ENCODE results near the gene UXT.

The UXT gene

DNA sequence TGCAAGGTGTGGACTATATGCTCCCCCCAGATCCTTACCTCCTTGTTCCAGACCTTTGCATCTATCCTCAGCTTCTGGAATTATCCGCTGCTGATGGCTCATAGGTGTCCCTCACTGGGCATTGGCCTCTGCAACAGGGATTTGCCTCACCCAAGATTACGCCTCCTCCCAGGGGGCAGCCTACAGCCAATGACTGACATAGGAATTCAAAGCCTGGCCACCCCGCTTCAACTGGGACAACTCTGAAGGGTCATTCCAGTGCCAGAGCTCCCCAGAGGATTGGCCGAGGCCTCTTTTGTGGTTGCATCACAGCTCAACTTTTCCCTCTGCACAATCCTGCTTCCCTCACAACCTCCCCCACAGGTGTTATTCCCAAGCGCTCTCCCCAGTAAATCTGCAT lies 44.4 kb downstream of the UXT start:
- H3K9me3 ChIP-seq (ENCODE audit: insufficient read depth, low read length), result no peaks in the 10 kb centered on the region
- no peaks in the 10 kb centered on the region for H3K4me1 ChIP-seq (ENCODE audit: insufficient read depth, insufficient read length)
- H3K9ac ChIP-seq (ENCODE audit: insufficient read length, low read depth), result no peak overlapping the region
- no peaks in the 10 kb centered on the region for H3K36me3 ChIP-seq (ENCODE audit: insufficient read depth, insufficient read length, low read length)
- no peak for DNase-seq (ENCODE audit: low read depth, low spot score)
- peaks cover 19% of the 10 kb centered on the region for H3K27me3 ChIP-seq (ENCODE audit: insufficient read depth, insufficient read length)
- TF ChIP-seq SUZ12 (IDR thresholded peaks at IDR 0.05; ENCODE audit: extremely low read depth, insufficient read depth, insufficient read length) (no peak), ZNF274 (IDR thresholded peaks at IDR 0.05; ENCODE audit: low read depth, low read length) (no peak), YY1 (IDR thresholded peaks at IDR 0.05; ENCODE audit: insufficient read depth, insufficient read length) (no peak)
- no peak overlapping the region for H3K4me3 ChIP-seq (ENCODE audit: insufficient read length, low read depth)

DNA sequence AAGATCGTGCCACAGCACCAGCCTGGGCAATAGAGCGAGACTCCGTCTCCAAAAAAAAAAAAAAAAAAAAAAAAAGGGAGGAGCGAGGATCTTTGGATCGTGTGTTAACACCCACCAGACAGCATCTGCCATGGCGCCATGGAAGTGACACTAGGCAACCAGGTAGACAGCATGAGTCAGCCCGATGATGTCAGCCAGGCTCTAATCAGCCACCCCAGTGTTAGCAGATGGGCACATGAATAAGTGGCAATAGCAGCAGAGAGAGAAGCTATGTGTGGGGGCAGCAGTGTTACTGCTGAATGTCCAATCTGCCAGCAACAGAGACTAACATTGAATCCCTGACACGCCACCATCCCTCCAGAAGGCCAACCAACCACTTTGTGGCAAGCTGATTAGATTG lies 45.9 kb downstream of the UXT start:
- Histone ChIP-seq H3K36me3 (ENCODE audit: insufficient read depth, insufficient read length, low read length) (no peaks in the 10 kb centered on the region), H3K4me3 (ENCODE audit: insufficient read length, low read depth) (no peak overlapping the region), H3K4me1 (ENCODE audit: insufficient read depth, insufficient read length) (peaks cover 5% of the 10 kb centered on the region), H3K9ac (ENCODE audit: insufficient read length, low read depth) (no peak overlapping the region), H3K27me3 (ENCODE audit: insufficient read depth, insufficient read length) (peaks cover 6% of the 10 kb centered on the region), H3K9me3 (ENCODE audit: insufficient read depth, low read length) (no peaks in the 10 kb centered on the region)
- no peak for DNase-seq (ENCODE audit: low read depth, low spot score)
- TF ChIP-seq SUZ12 (IDR thresholded peaks at IDR 0.05; ENCODE audit: extremely low read depth, insufficient read depth, insufficient read length) (no peak), YY1 (IDR thresholded peaks at IDR 0.05; ENCODE audit: insufficient read depth, insufficient read length) (no peak), ZNF274 (IDR thresholded peaks at IDR 0.05; ENCODE audit: low read depth, low read length) (no peak)

DNA sequence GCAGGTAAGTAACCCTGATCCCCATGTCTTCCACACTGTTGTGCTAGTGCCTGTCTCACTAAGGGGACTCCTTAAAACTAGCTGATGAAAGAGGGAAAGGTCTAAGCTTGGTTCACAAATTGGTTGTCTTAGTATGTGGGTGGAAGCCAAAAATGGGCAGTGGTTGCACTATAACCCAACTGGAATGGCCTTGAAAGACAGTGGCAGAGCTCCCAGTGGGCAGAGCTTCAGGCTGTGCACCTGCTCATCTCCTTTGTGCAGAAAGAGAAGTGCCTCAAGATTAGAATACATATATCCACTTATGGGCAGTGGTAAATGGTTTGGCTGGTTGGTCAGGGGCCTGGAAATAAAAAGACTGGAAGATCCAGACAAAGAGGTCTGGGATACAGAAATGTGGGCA lies 46.6 kb downstream of the UXT start:
- peaks cover 5% of the 10 kb centered on the region for H3K4me1 ChIP-seq (ENCODE audit: insufficient read depth, insufficient read length)
- TF ChIP-seq SUZ12 (IDR thresholded peaks at IDR 0.05; ENCODE audit: extremely low read depth, insufficient read depth, insufficient read length), result no peak
- no peaks in the 10 kb centered on the region for H3K27me3 ChIP-seq (ENCODE audit: insufficient read depth, insufficient read length)
- H3K4me3 ChIP-seq (ENCODE audit: insufficient read length, low read depth), result no peak overlapping the region
- no peak overlapping the region for H3K9ac ChIP-seq (ENCODE audit: insufficient read length, low read depth)
- H3K9me3 ChIP-seq (ENCODE audit: insufficient read depth, low read length), result no peaks in the 10 kb centered on the region
- no peaks in the 10 kb centered on the region for H3K36me3 ChIP-seq (ENCODE audit: insufficient read depth, insufficient read length, low read length)
- DNase-seq (ENCODE audit: low read depth, low spot score), result no peak

DNA sequence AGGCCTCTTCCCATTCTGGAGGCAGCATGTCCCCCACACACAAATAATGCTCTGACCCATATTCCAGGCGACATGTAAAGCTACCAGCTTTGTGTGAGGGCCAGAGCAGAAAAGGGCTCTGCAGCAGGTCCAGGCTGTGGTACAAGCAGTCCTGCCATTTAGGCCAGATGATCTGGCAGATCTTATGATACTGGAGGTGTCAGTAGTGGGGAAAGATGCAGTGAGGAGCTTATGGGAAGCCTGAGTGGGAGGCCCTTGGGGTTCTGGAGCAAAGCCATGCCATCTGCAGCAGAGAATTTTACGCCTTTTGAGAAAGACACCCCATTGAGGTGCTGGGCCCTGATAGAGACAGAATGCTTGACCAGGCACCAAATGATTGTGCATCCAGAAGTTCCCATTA lies 47.1 kb downstream of the UXT start:
- DNase-seq (ENCODE audit: low read depth, low spot score), result no peak
- Histone ChIP-seq H3K36me3 (ENCODE audit: insufficient read depth, insufficient read length, low read length) (no peaks in the 10 kb centered on the region), H3K4me3 (ENCODE audit: insufficient read length, low read depth) (no peak overlapping the region), H3K9ac (ENCODE audit: insufficient read length, low read depth) (no peak overlapping the region), H3K9me3 (ENCODE audit: insufficient read depth, low read length) (no peaks in the 10 kb centered on the region), H3K4me1 (ENCODE audit: insufficient read depth, insufficient read length) (peaks cover 5% of the 10 kb centered on the region), H3K27me3 (ENCODE audit: insufficient read depth, insufficient read length) (no peaks in the 10 kb centered on the region)
- no peak for TF ChIP-seq SUZ12 (IDR thresholded peaks at IDR 0.05; ENCODE audit: extremely low read depth, insufficient read depth, insufficient read length)
- TF ChIP-seq YY1 (IDR thresholded peaks at IDR 0.05; ENCODE audit: insufficient read depth, insufficient read length), result no peak
- TF ChIP-seq ZNF274 (IDR thresholded peaks at IDR 0.05; ENCODE audit: low read depth, low read length), result no peak

DNA sequence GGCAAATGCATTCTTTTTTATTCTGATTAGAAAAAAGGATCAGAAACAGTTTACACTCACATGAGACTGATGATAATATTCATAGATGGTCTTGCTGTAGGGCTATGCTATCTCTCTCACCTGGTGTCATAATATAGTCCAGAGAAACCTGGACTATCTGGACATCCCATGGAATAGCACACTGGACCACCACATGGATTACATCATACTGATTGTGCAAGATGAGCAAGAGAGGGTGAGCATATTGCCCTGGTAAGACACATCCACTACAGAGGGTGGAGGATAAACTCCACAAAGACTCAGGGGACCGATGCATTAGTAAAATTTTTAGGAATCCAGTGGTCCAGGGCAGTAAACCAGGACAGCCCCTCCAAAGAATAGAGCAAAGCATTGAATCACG lies 47.5 kb downstream of the UXT start:
- no peak for TF ChIP-seq YY1 (IDR thresholded peaks at IDR 0.05; ENCODE audit: insufficient read depth, insufficient read length)
- TF ChIP-seq ZNF274 (IDR thresholded peaks at IDR 0.05; ENCODE audit: low read depth, low read length), result no peak
- TF ChIP-seq SUZ12 (IDR thresholded peaks at IDR 0.05; ENCODE audit: extremely low read depth, insufficient read depth, insufficient read length), result no peak
- Histone ChIP-seq H3K9me3 (ENCODE audit: insufficient read depth, low read length) (no peaks in the 10 kb centered on the region), H3K4me1 (ENCODE audit: insufficient read depth, insufficient read length) (peaks cover 5% of the 10 kb centered on the region), H3K4me3 (ENCODE audit: insufficient read length, low read depth) (no peak overlapping the region), H3K27me3 (ENCODE audit: insufficient read depth, insufficient read length) (no peaks in the 10 kb centered on the region), H3K9ac (ENCODE audit: insufficient read length, low read depth) (no peak overlapping the region), H3K36me3 (ENCODE audit: insufficient read depth, insufficient read length, low read length) (no peaks in the 10 kb centered on the region)
- DNase-seq (ENCODE audit: low read depth, low spot score), result no peak

DNA sequence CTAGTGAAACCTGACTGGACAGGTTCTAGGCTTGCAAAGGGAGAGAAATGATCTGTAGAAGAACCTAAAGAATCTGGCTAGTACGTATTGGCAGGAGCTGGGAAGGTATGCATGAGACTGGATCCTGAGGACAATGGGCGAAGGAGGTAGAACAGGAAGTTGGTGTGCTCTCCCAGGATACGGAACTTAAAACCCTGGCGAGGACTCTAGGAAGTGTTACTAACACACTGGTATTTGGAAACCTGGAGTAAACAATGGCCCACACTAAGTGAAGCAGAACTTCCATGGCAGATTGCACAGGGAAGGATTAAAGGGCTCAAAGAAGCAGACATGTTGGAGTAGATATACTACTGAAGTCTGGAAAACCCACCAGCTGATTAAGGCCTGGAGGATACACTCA lies 48.5 kb downstream of the UXT start:
- H3K9me3 ChIP-seq (ENCODE audit: insufficient read depth, low read length), result no peaks in the 10 kb centered on the region
- DNase-seq (ENCODE audit: low read depth, low spot score), result no peak
- H3K27me3 ChIP-seq (ENCODE audit: insufficient read depth, insufficient read length), result no peaks in the 10 kb centered on the region
- peaks cover 5% of the 10 kb centered on the region for H3K4me1 ChIP-seq (ENCODE audit: insufficient read depth, insufficient read length)
- TF ChIP-seq SUZ12 (IDR thresholded peaks at IDR 0.05; ENCODE audit: extremely low read depth, insufficient read depth, insufficient read length) (no peak), ZNF274 (IDR thresholded peaks at IDR 0.05; ENCODE audit: low read depth, low read length) (no peak), YY1 (IDR thresholded peaks at IDR 0.05; ENCODE audit: insufficient read depth, insufficient read length) (no peak)
- no peak overlapping the region for H3K4me3 ChIP-seq (ENCODE audit: insufficient read length, low read depth)
- H3K36me3 ChIP-seq (ENCODE audit: insufficient read depth, insufficient read length, low read length), result no peaks in the 10 kb centered on the region
- H3K9ac ChIP-seq (ENCODE audit: insufficient read length, low read depth), result no peak overlapping the region

DNA sequence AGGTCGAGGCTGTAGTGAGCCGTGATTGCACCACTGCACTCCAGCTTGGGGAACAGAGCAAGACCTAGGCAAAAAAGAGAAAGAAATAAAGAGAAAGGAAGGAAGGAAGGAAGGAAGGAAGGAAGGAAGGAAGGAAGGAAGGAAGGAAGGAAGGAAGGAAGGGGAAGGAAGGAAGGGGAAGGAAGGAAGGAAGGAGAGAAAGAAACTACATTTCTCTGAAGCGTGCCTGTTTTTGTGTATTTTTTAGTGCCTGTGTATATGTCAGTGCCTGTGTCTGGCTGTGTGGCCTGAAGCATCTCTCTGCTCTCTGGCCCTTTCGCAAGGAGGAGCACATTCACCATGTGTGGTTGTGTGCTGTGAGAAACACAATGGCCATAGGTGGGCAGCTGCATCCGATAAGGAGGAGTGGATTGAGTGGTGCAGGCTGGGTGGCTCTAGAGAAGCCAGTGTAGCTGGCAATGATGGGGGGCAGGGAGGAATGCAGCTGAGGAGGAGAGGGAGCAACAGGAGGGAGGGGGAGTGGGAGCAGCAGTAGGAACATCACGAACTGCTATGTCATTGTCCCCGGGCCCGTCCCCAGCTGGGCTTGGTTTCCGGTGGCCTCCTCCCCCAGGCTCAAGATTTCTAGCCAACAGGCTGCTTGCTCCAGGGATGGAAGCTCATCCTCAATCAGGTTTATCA lies 50.7 kb downstream of the UXT start:
- H3K27me3 ChIP-seq (ENCODE audit: insufficient read depth, insufficient read length), result no peaks in the 10 kb centered on the region
- TF ChIP-seq YY1 (IDR thresholded peaks at IDR 0.05; ENCODE audit: insufficient read depth, insufficient read length) (no peak), ZNF274 (IDR thresholded peaks at IDR 0.05; ENCODE audit: low read depth, low read length) (no peak), SUZ12 (IDR thresholded peaks at IDR 0.05; ENCODE audit: extremely low read depth, insufficient read depth, insufficient read length) (no peak)
- no peak overlapping the region for H3K4me3 ChIP-seq (ENCODE audit: insufficient read length, low read depth)
- H3K9ac ChIP-seq (ENCODE audit: insufficient read length, low read depth), result no peak overlapping the region
- peaks cover 5% of the 10 kb centered on the region for H3K4me1 ChIP-seq (ENCODE audit: insufficient read depth, insufficient read length)
- no peaks in the 10 kb centered on the region for H3K9me3 ChIP-seq (ENCODE audit: insufficient read depth, low read length)
- DNase-seq (ENCODE audit: low read depth, low spot score), result peak; percentile 50
- H3K36me3 ChIP-seq (ENCODE audit: insufficient read depth, insufficient read length, low read length), result no peaks in the 10 kb centered on the region

Data from NT2/D1 (cell line).